Psoas muscle (tissue), 8 donors: Measurements from ENCODE around the gene MEMO1. TPM values are rescaled to one million over a fixed set of nuclear protein-coding genes. Genes with fewer than 3 reads are reported as not detected.
A peak's percentile ranks its signal among the peaks of the same experiment; 100 is the strongest.
"Not testable (repeated sequence)": the region's sequence is repeated elsewhere in the genome, so short reads cannot be mapped to it uniquely, and the experiment has no call there.

Experiments used
- ATAC-seq, 4 donors: fragments of 200-7000 bp; cut with Tn5 transposase; one replicate each; pipeline ENCODE4 v1.9.1; 2020; ENCODE audit warnings: moderate library complexity in 3 of 4, mild to moderate bottlenecking in 2 of 4
- DNase-seq, 2 donors: peaks; one replicate each; pipeline ENCODE4 v3.0.0-alpha.2; 2020
- H3K27ac ChIP-seq: fragments of 200-600 bp; one replicate; pipeline ENCODE4 v1.8.0; 2022
- H3K27me3 ChIP-seq, 3 donors: fragments of 200-600 bp in 1 of 3; one replicate each; pipeline versions ENCODE4 v1.6.1 to v1.8.0; 2013 to 2022; ENCODE audit warnings: low read length in 2 of 3, mild to moderate bottlenecking in 2 of 3, moderate library complexity in 1 of 3; ENCODE audit not compliant: insufficient read depth in 3 of 3
- H3K36me3 ChIP-seq, 2 donors: fragments of 200-600 bp in 1 of 2; one replicate each; pipeline versions ENCODE4 v1.6.1 to v1.8.0; 2013 to 2022; ENCODE audit warnings: low read depth in 1 of 2, mild to moderate bottlenecking in 1 of 2, moderate library complexity in 1 of 2; ENCODE audit not compliant: insufficient read depth in 1 of 2
- H3K4me1 ChIP-seq: fragments of 200-600 bp; one replicate; pipeline ENCODE4 v1.8.0; 2022
- H3K4me3 ChIP-seq: fragments of 200-600 bp; one replicate; pipeline ENCODE4 v1.8.0; 2022; ENCODE audit warnings: mild to moderate bottlenecking
- H3K9me3 ChIP-seq: fragments of 200-600 bp; one replicate; pipeline ENCODE4 v1.8.0; 2022
- WGBS, 3 donors: extraction: QIAGEN DNeasy Blood & Tissue Kit; methylation state at CpG; one replicate each; pipeline versions ENCODE4 v1.1.6 to v1.1.7; 2013; 5-methylcytosine and 5-hydroxymethylcytosine counted together
- intact Hi-C, 2 donors: fragments of 100-400 bp; cut with DNase I; formaldehyde crosslinking; loops; one replicate each; pipeline versions ENCODE4 v1.11.0 to v1.14.2; 2022
- polyA plus RNA-seq, 3 donors: library from polyadenylated mRNA; stranded (reverse); fragments of 200-250 nt; gene quantifications; one replicate each; pipeline ENCODE4 v1.2.3, GENCODE V29; 2013
- total RNA-seq, 4 donors: library from RNA; stranded (reverse); fragmentation: NEBNext Ultra II Directional in 2 of 4; extraction: Animal tissue kit (Norgen Biotek cat#: 25700) in 2 of 4; gene quantifications; one replicate each; pipeline versions ENCODE4 v1.2.1 to v1.2.4, GENCODE V29; 2021 to 2023
- TF ChIP-seq, protein P1 (sequence below): fragments of 200-600 bp; IDR thresholded peaks from one replicate; pipeline ENCODE4 v1.8.0; 2022; ENCODE audit warnings: antibody characterized with exemption
- donor health status: healthy with polysubstance abuse.
- donor health status: DM: no; HTN: no; CAD: no; lungs with moderate emphysema.
- donor health status: Bipolar disorder and iron deficiency.
- donor health status: healthy.
- donor health status: DM: yes; HTN: yes; CAD: no.
- donor health status: DM: no; HTN: no; CAD: no.
- donor health status: DM: no; HTN: no; CAD: no.
- donor health status: DM: yes; HTN: yes; CAD: no.

MEMO1 gene
- total and polyA plus RNA-seq, 7 donors: 40.0 to 86.8 (median 56.0) TPM

DNA sequence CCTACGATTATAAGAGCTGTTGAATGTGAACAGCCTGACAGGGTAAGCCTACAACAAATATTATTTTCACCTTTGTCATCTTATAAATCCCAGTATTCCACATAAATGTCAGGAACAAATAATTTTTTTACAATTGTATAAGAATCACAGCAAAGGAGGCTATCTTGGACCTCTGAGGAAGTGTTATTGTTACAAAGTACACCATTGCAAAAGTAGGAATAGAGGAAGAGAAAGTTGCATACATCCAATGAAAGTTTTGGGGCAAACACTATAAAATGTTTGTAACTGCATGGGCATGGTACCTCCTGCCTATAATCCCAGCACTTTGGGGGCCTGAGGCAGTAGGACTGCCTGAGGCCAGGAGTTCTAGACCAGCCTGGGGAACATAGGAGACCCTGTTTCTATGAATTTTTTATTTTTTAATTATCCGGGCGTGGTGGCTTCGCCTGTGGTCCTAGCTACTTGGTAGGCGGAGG lies 715 bp upstream of the MEMO1 start:
- Histone ChIP-seq H3K9me3 (no peaks in the 10 kb centered on the region), H3K4me3 (peak overlapping the region; percentile 98), H3K27me3 (no peaks in the 10 kb centered on the region), H3K27ac (peak overlapping the region; percentile 97), H3K4me1 (peaks cover 21% of the 10 kb centered on the region), H3K36me3 (peaks cover 0 to 23% of the 10 kb centered on the region in 2 donors)
- 74 to 79% (median 75%) methylated on average over 5 of the region's 5 CpGs for WGBS, 3 donors
- intact Hi-C loops: loop anchor here (2.0 to 10.0 kb wide), 3 partner anchors 51 to 153 kb away; partner anchors contain the start of genes SPAST (in 2 of the 2) and SLC30A6 (in 1 of the 2)
- DNase-seq (no peak), ATAC-seq (no peak)
- TF ChIP-seq, protein P1, sequence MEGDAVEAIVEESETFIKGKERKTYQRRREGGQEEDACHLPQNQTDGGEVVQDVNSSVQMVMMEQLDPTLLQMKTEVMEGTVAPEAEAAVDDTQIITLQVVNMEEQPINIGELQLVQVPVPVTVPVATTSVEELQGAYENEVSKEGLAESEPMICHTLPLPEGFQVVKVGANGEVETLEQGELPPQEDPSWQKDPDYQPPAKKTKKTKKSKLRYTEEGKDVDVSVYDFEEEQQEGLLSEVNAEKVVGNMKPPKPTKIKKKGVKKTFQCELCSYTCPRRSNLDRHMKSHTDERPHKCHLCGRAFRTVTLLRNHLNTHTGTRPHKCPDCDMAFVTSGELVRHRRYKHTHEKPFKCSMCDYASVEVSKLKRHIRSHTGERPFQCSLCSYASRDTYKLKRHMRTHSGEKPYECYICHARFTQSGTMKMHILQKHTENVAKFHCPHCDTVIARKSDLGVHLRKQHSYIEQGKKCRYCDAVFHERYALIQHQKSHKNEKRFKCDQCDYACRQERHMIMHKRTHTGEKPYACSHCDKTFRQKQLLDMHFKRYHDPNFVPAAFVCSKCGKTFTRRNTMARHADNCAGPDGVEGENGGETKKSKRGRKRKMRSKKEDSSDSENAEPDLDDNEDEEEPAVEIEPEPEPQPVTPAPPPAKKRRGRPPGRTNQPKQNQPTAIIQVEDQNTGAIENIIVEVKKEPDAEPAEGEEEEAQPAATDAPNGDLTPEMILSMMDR: no peak

DNA sequence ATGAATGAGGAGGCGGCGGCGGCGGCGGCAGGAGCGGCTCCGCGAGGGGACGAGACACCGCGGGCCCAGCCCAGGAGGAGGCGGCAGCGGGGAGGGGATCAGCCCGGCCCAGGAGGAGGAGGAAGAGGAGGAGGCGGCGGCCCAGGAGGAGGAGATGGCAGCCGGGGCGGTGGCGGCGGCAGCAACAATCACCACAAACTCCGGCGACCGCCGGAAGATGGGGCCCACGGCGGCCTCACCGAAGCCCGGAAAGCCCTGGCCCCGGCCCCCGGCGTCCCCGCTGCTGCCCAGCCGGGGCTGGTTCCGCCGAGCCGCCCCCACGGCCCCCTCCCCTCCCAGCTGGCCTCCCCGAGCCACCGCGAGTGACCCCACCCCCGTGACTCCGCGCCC lies 533 bp downstream of the MEMO1 start:
- Histone ChIP-seq H3K4me3 (peak overlapping the region; percentile 98), H3K4me1 (peaks cover 21% of the 10 kb centered on the region), H3K27ac (peak overlapping the region; percentile 97), H3K36me3 (peaks cover 0 to 10% of the 10 kb centered on the region in 2 donors)
- H3K9me3 ChIP-seq, H3K27me3 ChIP-seq: not testable (repeated sequence)
- intact Hi-C loops: loop anchor here (2.0 to 10.0 kb wide), 3 partner anchors 52 to 155 kb away; partner anchors contain the start of genes SPAST (in 2 of the 2) and SLC30A6 (in 1 of the 2)
- ATAC-seq: peak; percentile 60 to 71 (median 66)
- DNase-seq: peak in 1 of 2 donors; percentile 81
- 0% methylated on average over 21 of the region's 43 CpGs; no CpG with 5 or more reads in 2 of the 3 donors for WGBS, 3 donors

DNA sequence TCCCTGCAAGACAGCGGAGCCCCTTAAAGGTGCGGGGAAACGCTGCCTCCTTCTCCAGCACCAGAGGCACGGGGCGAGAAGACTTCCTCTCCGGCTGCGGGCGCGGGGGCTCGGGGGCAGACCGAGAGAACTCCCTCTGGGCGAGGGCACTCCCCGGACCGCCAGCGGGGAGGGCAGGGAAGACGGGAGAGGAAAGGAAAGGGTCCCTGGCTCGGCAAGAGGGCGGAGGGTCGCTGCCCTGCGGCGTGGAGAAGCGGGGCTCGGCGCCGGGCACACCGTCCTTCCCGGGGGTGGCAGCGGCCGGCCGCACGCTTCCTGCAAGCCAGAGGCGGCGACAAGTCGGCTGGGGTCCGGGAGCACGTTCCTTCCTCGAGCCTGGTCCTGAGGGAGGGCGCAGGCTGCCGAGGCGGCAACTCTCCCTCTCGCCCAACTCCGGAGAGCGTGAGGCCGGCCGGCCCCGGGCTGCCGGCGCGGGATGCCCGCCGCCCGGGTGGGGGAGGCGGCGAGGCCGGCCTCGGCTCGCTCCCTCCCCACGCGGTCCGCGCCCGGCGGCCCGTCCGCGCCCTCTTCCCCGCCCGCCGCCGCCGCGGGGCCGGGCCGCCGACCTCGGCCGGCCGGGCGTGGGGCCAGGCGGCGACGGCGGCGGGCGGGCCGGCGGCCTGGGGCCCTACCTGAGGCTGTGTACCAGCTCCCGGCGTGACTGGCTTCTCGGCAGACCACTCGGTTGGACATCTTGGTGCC lies 1.1 kb downstream of the MEMO1 start:
- Histone ChIP-seq H3K4me3 (peak overlapping the region; percentile 98), H3K4me1 (peaks cover 27% of the 10 kb centered on the region), H3K27ac (peak overlapping the region; percentile 97), H3K9me3 (no peaks in the 10 kb centered on the region), H3K36me3 (peaks cover 0 to 9% of the 10 kb centered on the region in 2 donors), H3K27me3 (no peaks in the 10 kb centered on the region)
- TF ChIP-seq, protein P1: no peak
- 0 to 1% (median 0%) methylated on average over 39 to 86 of the region's 91 CpGs for WGBS, 3 donors
- DNase-seq (peak; percentile 40 to 67), ATAC-seq (peak; percentile 0 to 39 (median 18))
- intact Hi-C loops: loop anchor here (2.0 to 10.0 kb wide), 4 partner anchors 53 to 155 kb away; partner anchors contain the start of genes SPAST (in 2 of the 2) and SLC30A6 (in 1 of the 2)

DNA sequence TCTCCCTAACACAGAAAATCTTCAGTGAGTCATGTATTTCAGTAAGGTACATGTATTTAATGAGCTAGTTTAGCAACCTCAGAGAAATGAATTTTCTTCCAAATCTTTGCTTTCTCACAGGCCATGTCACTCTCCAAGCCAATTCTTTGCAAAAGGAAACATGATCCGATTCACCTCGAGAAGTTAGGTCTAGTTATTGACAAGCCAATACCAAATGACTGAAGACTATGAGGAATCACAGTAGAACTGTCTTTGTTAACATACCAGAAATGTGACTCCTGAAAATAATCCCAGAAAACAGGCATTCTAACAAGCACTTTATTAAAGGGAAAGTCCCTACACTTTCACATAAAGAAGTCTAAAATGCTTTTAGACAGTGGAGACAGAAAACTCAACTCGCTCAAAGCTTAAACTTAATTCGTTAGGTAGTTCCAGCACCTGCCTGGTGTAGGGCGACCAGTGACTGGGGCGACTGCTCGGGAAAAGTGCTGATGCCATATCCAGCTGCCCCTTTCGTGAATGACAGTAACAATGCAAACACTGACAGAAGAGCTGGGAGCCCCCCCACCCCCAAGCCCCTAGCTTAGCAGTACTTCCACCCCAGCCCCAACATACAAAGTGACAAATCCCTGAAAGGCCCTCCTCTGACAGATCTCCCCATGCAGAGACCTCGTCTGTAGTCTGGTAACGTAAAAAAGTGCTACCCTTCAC lies 1.8 kb downstream of the MEMO1 start:
- Histone ChIP-seq H3K36me3 (peaks cover 0 to 9% of the 10 kb centered on the region in 2 donors), H3K27ac (peak overlapping the region; percentile 97), H3K27me3 (no peaks in the 10 kb centered on the region), H3K9me3 (no peaks in the 10 kb centered on the region), H3K4me1 (peaks cover 27% of the 10 kb centered on the region), H3K4me3 (peak overlapping the region; percentile 98)
- TF ChIP-seq, protein P1: no peak
- intact Hi-C loops: loop anchor here in 1 of 2 donors (10.0 kb wide), 1 partner anchor 64 kb away; no protein-coding TSS in a partner anchor
- 1 to 2% (median 2%) methylated on average over 10 of the region's 10 CpGs for WGBS, 3 donors
- DNase-seq (no peak), ATAC-seq (no peak)

DNA sequence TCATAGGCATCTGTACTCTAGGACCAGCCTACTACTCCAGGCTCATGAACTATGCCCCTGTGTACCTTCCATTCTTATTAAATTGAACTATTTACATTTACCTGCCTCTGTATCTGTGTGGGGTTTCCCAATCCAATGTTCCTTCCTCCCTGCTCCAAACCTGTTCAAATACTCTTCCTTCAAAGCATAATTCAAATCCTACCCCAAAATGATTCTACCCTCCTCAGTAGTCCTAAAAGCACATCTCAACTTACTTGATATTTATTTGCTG lies 3.8 kb downstream of the MEMO1 start:
- intact Hi-C loops: loop anchor here in 1 of 2 donors (10.0 kb wide), 1 partner anchor 62 kb away; no protein-coding TSS in a partner anchor
- TF ChIP-seq, protein P1: no peak
- Histone ChIP-seq H3K9me3 (no peaks in the 10 kb centered on the region), H3K27ac (no peak overlapping the region), H3K4me3 (peak overlapping the region; percentile 98), H3K36me3 (no peaks in the 10 kb centered on the region), H3K27me3 (no peaks in the 10 kb centered on the region), H3K4me1 (peaks cover 34% of the 10 kb centered on the region)
- DNase-seq: no peak
- ATAC-seq: no peak
